Stimulated activated effector memory CD8-positive, alpha-beta T cell treated with anti-CD3 and anti-CD28 coated beads, Interleukin-12 subunit alpha, Interleukin-12 subunit beta, amount 100 ng/mL, for 72 hours (primary cell): ENCODE data around the gene CEP295NL.
A peak's percentile ranks its signal among the peaks of the same experiment; 100 is the strongest.
"Not testable (repeated sequence)": the region's sequence is repeated elsewhere in the genome, so short reads cannot be mapped to it uniquely, and the experiment has no call there.

Source experiments
- ATAC-seq: fragments of 150-1000 bp; cut with Tn5 transposase; 2 replicates; pipeline ENCODE4 v1.10.0; 2021
- DNase-seq, 2 donors: peaks; one replicate each; pipeline ENCODE4 v3.0.0; 2021 to 2022; ENCODE audit warnings: low spot score in 2 of 2
- H3K27ac Mint-ChIP-seq: one replicate; pipeline ENCODE4 v1.8.0; 2022; ENCODE audit warnings: mild to moderate bottlenecking, mixed read lengths
- H3K36me3 Mint-ChIP-seq: one replicate; pipeline ENCODE4 v1.8.0; 2022; ENCODE audit warnings: mild to moderate bottlenecking, mixed read lengths
- H3K4me1 Mint-ChIP-seq: one replicate; pipeline ENCODE4 v1.8.0; 2022; ENCODE audit warnings: mixed read lengths
- H3K4me3 Mint-ChIP-seq: one replicate; pipeline ENCODE4 v1.8.0; 2022; ENCODE audit warnings: mild to moderate bottlenecking, mixed read lengths
- H3K9me3 Mint-ChIP-seq: one replicate; pipeline ENCODE4 v1.8.0; 2022; ENCODE audit warnings: mixed read lengths

Gene CEP295NL

GRCh38 chr17:78889531-78889930 is 13.5 kb downstream of the CEP295NL start:
- Mint-ChIP-seq H3K4me1 (peaks cover 34% of the 10 kb centered on the region), H3K27ac (no peak overlapping the region), H3K4me3 (peak overlapping the region; percentile 25), H3K36me3 (no peaks in the 10 kb centered on the region), H3K9me3 (no peaks in the 10 kb centered on the region)
- DNase-seq (no peak), ATAC-seq (no peak)

- H3K27ac Mint-ChIP-seq = no peak overlapping the region
- peaks cover 34% of the 10 kb centered on the region for H3K4me1 Mint-ChIP-seq
- H3K9me3 Mint-ChIP-seq = no peaks in the 10 kb centered on the region
- ATAC-seq = no peak
- no peak overlapping the region for H3K4me3 Mint-ChIP-seq
- no peaks in the 10 kb centered on the region for H3K36me3 Mint-ChIP-seq
- DNase-seq = no peak
Observed at GRCh38 chr17:78888941-78889518, 14.0 kb downstream of the CEP295NL start.

DNA sequence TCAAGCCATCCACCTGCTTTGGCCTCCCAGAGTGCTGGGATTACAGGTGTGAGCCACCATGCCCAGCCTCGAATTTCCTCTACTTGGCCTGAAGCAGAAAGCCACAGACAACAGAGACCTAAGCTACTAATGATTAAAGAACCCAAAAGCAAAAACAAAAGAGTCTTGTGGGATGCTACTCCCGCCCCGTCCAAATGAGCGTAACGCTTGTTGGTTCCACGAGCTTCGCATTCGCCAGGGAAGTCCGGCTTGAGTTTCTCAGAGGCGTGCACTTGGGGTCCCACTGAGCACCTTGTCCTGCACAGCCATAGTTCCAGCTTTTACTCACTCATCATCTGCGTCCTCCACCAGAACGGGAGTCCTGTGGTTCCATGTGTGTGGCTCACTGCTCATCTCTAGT is 16.0 kb downstream of the CEP295NL start:
- ATAC-seq (no peak), DNase-seq (no peak)
- Mint-ChIP-seq H3K4me1 (peaks cover 26% of the 10 kb centered on the region), H3K9me3 (no peaks in the 10 kb centered on the region), H3K4me3 (no peak overlapping the region), H3K36me3 (no peaks in the 10 kb centered on the region), H3K27ac (no peak overlapping the region)

GRCh38 chr17:78885956-78886355 is 17.0 kb downstream of the CEP295NL start:
- ATAC-seq (no peak), DNase-seq (no peak)
- Mint-ChIP-seq H3K9me3 (no peaks in the 10 kb centered on the region), H3K27ac (no peak overlapping the region), H3K36me3 (no peaks in the 10 kb centered on the region), H3K4me1 (peaks cover 16% of the 10 kb centered on the region), H3K4me3 (no peak overlapping the region)

DNA sequence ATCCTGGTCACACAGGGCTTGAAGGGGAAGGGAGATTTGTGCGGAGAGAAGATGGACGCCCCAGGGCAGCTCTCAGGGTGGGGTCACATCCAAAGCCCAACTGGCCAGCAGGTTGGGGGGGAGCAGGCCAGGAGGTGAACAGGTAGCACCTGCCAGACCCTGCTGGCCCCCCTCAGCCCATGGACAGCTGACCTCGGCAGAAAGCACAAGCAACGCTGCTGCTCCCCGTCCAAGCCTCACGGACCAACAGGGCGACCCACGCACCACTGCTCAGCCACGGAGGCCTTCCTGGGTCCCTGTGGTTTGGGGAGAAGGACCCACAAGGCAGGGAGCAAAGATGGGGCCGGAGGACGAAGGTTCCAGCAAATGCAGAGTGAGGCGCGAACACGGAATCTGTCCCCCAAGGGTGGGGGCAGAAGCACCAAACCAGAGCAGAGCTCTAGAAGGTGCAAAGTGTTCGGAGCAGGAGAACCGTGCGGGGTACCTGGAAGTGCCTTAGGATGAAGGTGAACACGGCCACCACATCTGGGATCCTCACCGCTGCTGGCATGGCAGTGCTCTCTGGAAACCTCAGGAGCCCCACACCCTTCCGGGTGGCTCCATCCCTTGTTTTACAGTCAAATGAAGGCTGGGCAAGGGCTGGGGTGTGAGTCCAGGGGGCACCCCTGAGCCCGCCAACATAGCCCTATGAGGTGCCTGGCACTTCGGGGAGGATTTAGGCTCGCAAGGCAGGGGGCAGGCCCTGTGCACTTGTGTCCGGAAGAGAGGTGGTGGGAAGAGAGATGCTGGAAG is 17.9 kb downstream of the CEP295NL start:
- Mint-ChIP-seq H3K4me1 (peaks cover 13% of the 10 kb centered on the region), H3K4me3 (no peak overlapping the region), H3K9me3 (no peaks in the 10 kb centered on the region), H3K36me3 (no peaks in the 10 kb centered on the region), H3K27ac (no peak overlapping the region)
- no peak for DNase-seq
- no peak for ATAC-seq

- Mint-ChIP-seq H3K9me3 (no peaks in the 10 kb centered on the region), H3K4me3 (no peak overlapping the region), H3K27ac (no peak overlapping the region), H3K4me1 (peaks cover 16% of the 10 kb centered on the region), H3K36me3 (no peaks in the 10 kb centered on the region)
- DNase-seq (no peak), ATAC-seq (no peak)
Observed at GRCh38 chr17:78884148-78884825, 18.7 kb downstream of the CEP295NL start.

GRCh38 chr17:78883533-78884131 is 19.4 kb downstream of the CEP295NL start:
- H3K9me3 Mint-ChIP-seq = no peaks in the 10 kb centered on the region
- peaks cover 17% of the 10 kb centered on the region for H3K4me1 Mint-ChIP-seq
- no peak overlapping the region for H3K27ac Mint-ChIP-seq
- no peaks in the 10 kb centered on the region for H3K36me3 Mint-ChIP-seq
- DNase-seq (no peak), ATAC-seq (no peak)
- no peak overlapping the region for H3K4me3 Mint-ChIP-seq

DNA sequence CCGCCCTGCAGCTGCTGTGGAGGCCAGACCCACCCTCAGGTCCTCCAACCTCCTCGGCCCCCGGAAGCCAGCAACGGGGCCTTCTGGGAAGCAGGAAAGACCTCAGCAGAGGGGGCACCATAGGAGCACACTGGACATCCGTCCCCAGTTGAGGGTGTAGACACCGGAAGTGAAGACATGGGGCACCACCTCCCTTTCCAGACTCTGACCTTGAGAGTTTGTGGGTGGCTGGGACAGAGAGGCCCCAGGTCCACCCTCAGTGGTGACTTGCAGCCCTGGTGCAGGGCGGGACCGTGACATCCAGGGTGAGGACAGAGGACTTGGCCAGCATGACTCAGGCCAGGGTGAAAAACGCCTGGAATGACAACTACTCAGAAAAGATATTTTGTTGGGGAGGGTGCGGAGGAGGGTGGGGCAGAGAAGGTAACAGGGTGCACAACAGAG is 19.9 kb downstream of the CEP295NL start:
- Mint-ChIP-seq H3K36me3 (no peaks in the 10 kb centered on the region), H3K4me3 (no peak overlapping the region), H3K27ac (no peak overlapping the region), H3K4me1 (peaks cover 17% of the 10 kb centered on the region), H3K9me3 (no peaks in the 10 kb centered on the region)
- DNase-seq = no peak
- peak; percentile 17 for ATAC-seq

GRCh38 chr17:78882540-78883088 is 20.4 kb downstream of the CEP295NL start:
- DNase-seq (no peak), ATAC-seq (no peak)
- Mint-ChIP-seq H3K27ac (no peak overlapping the region), H3K36me3 (no peaks in the 10 kb centered on the region), H3K4me1 (peaks cover 17% of the 10 kb centered on the region), H3K9me3 (no peaks in the 10 kb centered on the region), H3K4me3 (no peak overlapping the region)

- H3K9me3 Mint-ChIP-seq = no peaks in the 10 kb centered on the region
- H3K27ac Mint-ChIP-seq = no peak overlapping the region
- DNase-seq = no peak
- peak; percentile 39 for ATAC-seq
- no peaks in the 10 kb centered on the region for H3K36me3 Mint-ChIP-seq
- peaks cover 17% of the 10 kb centered on the region for H3K4me1 Mint-ChIP-seq
- peak overlapping the region; percentile 44 for H3K4me3 Mint-ChIP-seq
Observed at GRCh38 chr17:78879635-78880186, 23.3 kb downstream of the CEP295NL start.

- peaks cover 17% of the 10 kb centered on the region for H3K4me1 Mint-ChIP-seq
- DNase-seq (no peak), ATAC-seq (no peak)
- H3K36me3 Mint-ChIP-seq = no peaks in the 10 kb centered on the region
- H3K4me3 Mint-ChIP-seq = peak overlapping the region; percentile 44
- H3K9me3 Mint-ChIP-seq = no peaks in the 10 kb centered on the region
- H3K27ac Mint-ChIP-seq = no peak overlapping the region
Observed at GRCh38 chr17:78878871-78879527, 24.0 kb downstream of the CEP295NL start.

- Mint-ChIP-seq H3K4me3 (no peak overlapping the region), H3K4me1 (peaks cover 17% of the 10 kb centered on the region), H3K27ac (no peak overlapping the region), H3K9me3 (no peaks in the 10 kb centered on the region), H3K36me3 (no peaks in the 10 kb centered on the region)
- DNase-seq (no peak), ATAC-seq (no peak)
Observed at GRCh38 chr17:78878261-78878660, 24.7 kb downstream of the CEP295NL start.

DNA sequence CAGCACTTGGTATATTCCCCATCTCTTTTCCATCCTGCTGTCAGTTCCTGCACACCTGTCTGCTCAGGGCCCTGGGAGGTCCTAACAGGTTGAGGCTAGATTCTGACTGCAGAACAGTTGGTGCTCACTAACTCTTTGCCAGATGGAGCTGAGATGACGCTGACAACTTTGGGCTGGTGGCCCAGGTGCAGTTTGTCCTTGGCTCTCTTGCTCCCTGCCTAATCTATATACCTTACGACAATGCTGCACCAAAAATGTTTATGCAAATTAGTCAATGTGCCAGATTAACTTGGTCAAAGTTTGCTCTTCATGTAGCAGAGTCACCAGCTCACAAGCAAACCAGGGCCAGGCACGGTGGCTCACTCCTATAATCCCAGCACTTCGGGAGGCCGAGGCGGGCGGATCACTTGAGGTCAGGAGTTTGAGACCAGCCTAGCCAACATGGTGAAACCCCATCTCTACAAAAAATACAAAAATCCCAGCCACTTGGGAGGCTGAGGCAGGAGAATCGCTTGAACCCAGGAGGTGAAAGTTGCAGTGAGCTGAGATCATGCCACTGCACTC is 26.0 kb downstream of the CEP295NL start:
- H3K27ac Mint-ChIP-seq, ATAC-seq: not testable (repeated sequence)

GRCh38 chr17:78876094-78876597 is 26.9 kb downstream of the CEP295NL start:
- Mint-ChIP-seq H3K9me3 (no peaks in the 10 kb centered on the region), H3K4me3 (no peak overlapping the region), H3K4me1 (peaks cover 17% of the 10 kb centered on the region), H3K36me3 (no peaks in the 10 kb centered on the region), H3K27ac (no peak overlapping the region)
- ATAC-seq (no peak), DNase-seq (no peak)

More for the DNA sequence above, 26.0 kb downstream of the CEP295NL start:
- H3K36me3 Mint-ChIP-seq, DNase-seq, H3K9me3 Mint-ChIP-seq, H3K4me3 Mint-ChIP-seq: not testable (repeated sequence)
- H3K4me1 Mint-ChIP-seq = peaks cover 17% of the 10 kb centered on the region
